SJCRH30 (cell line): ENCODE measurements around the gene BEAN1. TPM values are rescaled to one million over a fixed set of nuclear protein-coding genes. Genes with fewer than 3 reads are reported as not detected.
"Not testable (repeated sequence)": the region's sequence is repeated elsewhere in the genome, so short reads cannot be mapped to it uniquely, and the experiment has no call there.

Experiments used
- DNase-seq, 2 experiments: peaks; one replicate each; pipeline ENCODE4 v3.0.0-alpha.2; 2015 to 2020
- H3K27ac ChIP-seq: fragments of 250-450 bp; sonication (Bioruptor Pico); 2 replicates; pipeline ENCODE4 v1.5.1; 2020; ENCODE audit warnings: mild to moderate bottlenecking, moderate library complexity
- H3K27me3 ChIP-seq: fragments of 250-450 bp; sonication (Bioruptor Pico); 2 replicates; pipeline ENCODE4 v1.5.1; 2020; ENCODE audit warnings: mild to moderate bottlenecking, moderate library complexity
- H3K36me3 ChIP-seq: fragments of 250-450 bp; sonication (Bioruptor Pico); 2 replicates; pipeline ENCODE4 v1.5.1; 2020; ENCODE audit warnings: mild to moderate bottlenecking, moderate library complexity
- H3K4me1 ChIP-seq: fragments of 250-450 bp; sonication (Bioruptor Pico); 2 replicates; pipeline ENCODE4 v1.5.1; 2020; ENCODE audit warnings: mild to moderate bottlenecking, moderate library complexity
- H3K4me3 ChIP-seq: fragments of 250-450 bp; sonication (Bioruptor Pico); 2 replicates; pipeline ENCODE4 v1.5.1; 2020; ENCODE audit warnings: mild to moderate bottlenecking, moderate library complexity
- H3K9me3 ChIP-seq: fragments of 250-450 bp; sonication (Bioruptor Pico); replicated peaks from 2 replicates; pipeline ENCODE4 v1.5.1; 2020; ENCODE audit warnings: mild to moderate bottlenecking, moderate library complexity
- total RNA-seq: library from RNA; depleted of rRNA; stranded (reverse); fragments of >200 nt; shearing (Covaris generic); gene quantifications from 2 replicates; pipeline ENCODE4 v1.2.3, GENCODE V29; 2014

Gene BEAN1
- total RNA-seq, 1 experiment from 2014 or later, result 0.87 TPM

- DNase-seq, result no peak
- Histone ChIP-seq H3K27me3 (no peaks in the 10 kb centered on the region; the same call in none of the 2 replicates), H3K4me1 (no peaks in the 10 kb centered on the region), H3K4me3 (no peak overlapping the region), H3K27ac (no peak overlapping the region), H3K9me3 (no peaks in the 10 kb centered on the region), H3K36me3 (no peaks in the 10 kb centered on the region)
Measured at GRCh38 chr16:66455970-66456369, 28.9 kb downstream of the BEAN1 start.

- no peak for DNase-seq
- no peaks in the 10 kb centered on the region for H3K36me3 ChIP-seq
- no peak overlapping the region for H3K4me3 ChIP-seq
- no peak overlapping the region for H3K27ac ChIP-seq
- no peaks in the 10 kb centered on the region; the same call in none of the 2 replicates for H3K27me3 ChIP-seq
- H3K4me1 ChIP-seq, result no peaks in the 10 kb centered on the region
- 0 out of 2 replicates have a peak, but pooled peaks cover 1% of the 10 kb centered on the region for H3K9me3 ChIP-seq
Measured at GRCh38 chr16:66457888-66458287, 30.8 kb downstream of the BEAN1 start.

DNA sequence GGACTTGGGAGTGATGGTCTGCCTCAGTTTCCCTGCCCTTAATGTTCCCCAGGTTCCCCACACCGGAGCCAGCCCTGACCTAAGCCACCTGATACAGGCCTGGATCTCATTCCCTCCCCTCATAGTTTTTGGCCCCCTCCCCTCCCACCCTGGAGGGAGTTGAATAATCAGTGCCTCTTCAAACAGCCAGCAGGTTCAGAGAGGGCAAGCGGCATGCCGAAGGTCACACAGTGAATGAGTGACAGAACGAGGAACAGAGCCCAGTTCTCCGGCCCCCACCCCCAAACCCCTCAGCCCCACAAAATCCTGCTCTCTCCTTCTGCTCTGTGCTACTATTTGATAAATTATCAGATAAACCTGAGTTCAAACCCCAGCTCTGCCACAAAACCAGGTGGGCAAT, 31.2 kb downstream of the BEAN1 start:
- Histone ChIP-seq H3K4me1 (no peaks in the 10 kb centered on the region), H3K9me3 (0 out of 2 replicates have a peak, but pooled peaks cover 5% of the 10 kb centered on the region), H3K27me3 (no peaks in the 10 kb centered on the region; the same call in none of the 2 replicates), H3K4me3 (no peak overlapping the region), H3K36me3 (no peaks in the 10 kb centered on the region), H3K27ac (no peak overlapping the region)
- no peak for DNase-seq

DNA sequence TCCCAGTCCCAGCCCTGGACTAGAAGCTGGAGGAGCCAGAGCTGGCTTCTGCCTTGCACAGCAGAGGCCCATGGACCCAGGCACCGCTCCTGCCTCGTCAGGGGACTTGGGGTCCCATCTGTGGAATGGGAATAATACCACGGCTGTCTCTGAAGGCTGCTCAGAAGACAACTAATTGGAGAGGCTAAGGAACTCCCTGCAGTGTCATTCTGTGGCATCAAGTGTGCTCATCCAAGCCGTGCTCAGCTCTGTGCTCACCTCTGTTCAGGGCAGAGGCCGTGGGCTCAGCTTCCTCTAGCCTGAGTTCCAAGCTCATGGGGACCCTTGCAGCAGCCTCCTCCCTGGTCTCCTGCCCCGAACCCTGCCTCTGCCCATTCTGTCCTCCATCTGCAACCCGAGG, 31.8 kb downstream of the BEAN1 start:
- H3K4me3 ChIP-seq, result no peak overlapping the region
- no peaks in the 10 kb centered on the region for H3K4me1 ChIP-seq
- H3K27me3 ChIP-seq, result no peaks in the 10 kb centered on the region; the same call in none of the 2 replicates
- no peak for DNase-seq
- no peaks in the 10 kb centered on the region for H3K36me3 ChIP-seq
- H3K27ac ChIP-seq, result no peak overlapping the region
- 0 out of 2 replicates have a peak, but pooled peaks cover 5% of the 10 kb centered on the region for H3K9me3 ChIP-seq

DNA sequence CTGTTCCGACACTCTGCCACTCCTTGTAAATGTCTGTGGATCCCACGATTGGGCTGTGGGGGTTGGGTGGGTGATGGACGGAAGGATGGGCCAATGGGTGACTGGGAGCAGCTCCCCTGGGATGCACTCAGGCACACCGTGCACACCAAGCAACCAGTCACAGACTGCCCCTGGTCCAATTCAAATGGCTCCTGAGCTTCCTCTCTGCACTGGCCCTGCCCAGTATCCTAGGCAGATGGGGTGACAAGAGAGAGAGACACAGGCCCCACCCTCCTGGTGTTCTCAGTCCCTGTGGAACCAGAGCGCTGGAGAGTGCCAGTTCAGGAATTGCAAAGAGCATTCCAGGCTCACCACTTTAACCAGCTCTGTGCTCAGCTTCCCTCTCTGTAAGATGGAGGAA, 32.8 kb downstream of the BEAN1 start:
- no peak overlapping the region for H3K4me3 ChIP-seq
- DNase-seq, result no peak

DNA sequence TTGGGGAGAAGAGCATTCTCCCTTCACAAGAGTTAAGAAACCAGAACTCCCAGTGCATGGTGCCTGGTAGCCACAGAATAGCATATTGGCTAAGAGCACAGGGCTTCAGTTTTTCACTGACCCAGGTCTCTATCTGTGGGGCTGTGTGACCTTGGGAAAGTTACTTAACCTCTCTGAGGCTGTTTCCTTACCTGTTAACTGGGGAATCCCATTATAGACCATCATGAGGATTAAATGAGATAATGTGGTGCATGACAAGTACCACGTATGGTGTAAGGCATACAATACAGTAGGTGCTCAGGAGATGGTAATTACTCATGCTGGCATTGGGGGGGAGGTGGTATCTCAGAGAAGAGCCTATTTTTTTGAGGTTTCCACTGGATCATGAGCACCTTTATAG, 33.6 kb downstream of the BEAN1 start:
- DNase-seq, result no peak
- no peaks in the 10 kb centered on the region; the same call in 1 of the 2 replicates for H3K27me3 ChIP-seq
- 0 out of 2 replicates have a peak, but pooled peaks cover 5% of the 10 kb centered on the region for H3K9me3 ChIP-seq
- H3K27ac ChIP-seq, result no peak overlapping the region
- H3K4me3 ChIP-seq, result no peak overlapping the region
- H3K36me3 ChIP-seq, result no peaks in the 10 kb centered on the region
- H3K4me1 ChIP-seq, result no peaks in the 10 kb centered on the region

More for the DNA sequence above, 32.8 kb downstream of the BEAN1 start:
- H3K27me3 ChIP-seq, result no peaks in the 10 kb centered on the region; the same call in 1 of the 2 replicates
- 0 out of 2 replicates have a peak, but pooled peaks cover 5% of the 10 kb centered on the region for H3K9me3 ChIP-seq
- H3K27ac ChIP-seq, result no peak overlapping the region
- H3K4me1 ChIP-seq, result no peaks in the 10 kb centered on the region
- no peaks in the 10 kb centered on the region for H3K36me3 ChIP-seq

- Histone ChIP-seq H3K27me3 (no peaks in the 10 kb centered on the region), H3K27ac (no peak overlapping the region), H3K4me3 (no peak overlapping the region), H3K4me1 (no peaks in the 10 kb centered on the region), H3K9me3 (0 out of 2 replicates have a peak, but pooled peaks cover 5% of the 10 kb centered on the region), H3K36me3 (no peaks in the 10 kb centered on the region)
- peak in 1 of 2 experiments; percentile 31 for DNase-seq
Measured at GRCh38 chr16:66462912-66463311, 35.8 kb downstream of the BEAN1 start.

GRCh38 chr16:66465946-66466345, 38.9 kb downstream of the BEAN1 start:
- not testable (repeated sequence) for H3K9me3 ChIP-seq, DNase-seq, H3K4me3 ChIP-seq, H3K27ac ChIP-seq, H3K27me3 ChIP-seq, H3K36me3 ChIP-seq
- H3K4me1 ChIP-seq, result peaks cover 11% of the 10 kb centered on the region

DNA sequence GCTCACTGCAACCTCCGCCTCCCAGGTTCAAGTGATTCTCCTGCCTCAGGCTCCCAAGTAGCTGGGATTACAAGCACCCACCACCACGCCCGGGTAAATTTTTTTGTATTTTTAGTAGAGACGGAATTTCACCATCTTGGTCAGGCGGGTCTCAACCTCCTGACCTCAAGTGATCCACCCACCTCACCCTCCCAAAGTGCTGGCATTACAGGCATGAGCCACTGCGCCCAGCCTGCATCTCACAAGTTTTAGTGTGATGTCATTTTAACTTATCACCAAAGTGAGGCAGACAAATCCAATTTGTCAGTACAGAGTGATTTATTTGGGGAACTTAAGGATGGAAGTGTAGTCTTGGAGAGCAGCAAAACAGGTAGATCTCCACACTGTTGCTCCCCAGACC, 39.5 kb downstream of the BEAN1 start:
- H3K36me3 ChIP-seq, H3K4me3 ChIP-seq, H3K27me3 ChIP-seq, H3K27ac ChIP-seq, DNase-seq, H3K9me3 ChIP-seq: not testable (repeated sequence)
- H3K4me1 ChIP-seq, result peaks cover 18% of the 10 kb centered on the region

GRCh38 chr16:66467611-66468010, 40.5 kb downstream of the BEAN1 start:
- no peak overlapping the region for H3K27ac ChIP-seq
- no peak overlapping the region for H3K4me3 ChIP-seq
- no peak for DNase-seq
- H3K4me1 ChIP-seq, result peaks cover 22% of the 10 kb centered on the region
- no peaks in the 10 kb centered on the region for H3K36me3 ChIP-seq
- H3K27me3 ChIP-seq, result no peaks in the 10 kb centered on the region
- 0 out of 2 replicates have a peak, but pooled peaks cover 5% of the 10 kb centered on the region for H3K9me3 ChIP-seq

DNA sequence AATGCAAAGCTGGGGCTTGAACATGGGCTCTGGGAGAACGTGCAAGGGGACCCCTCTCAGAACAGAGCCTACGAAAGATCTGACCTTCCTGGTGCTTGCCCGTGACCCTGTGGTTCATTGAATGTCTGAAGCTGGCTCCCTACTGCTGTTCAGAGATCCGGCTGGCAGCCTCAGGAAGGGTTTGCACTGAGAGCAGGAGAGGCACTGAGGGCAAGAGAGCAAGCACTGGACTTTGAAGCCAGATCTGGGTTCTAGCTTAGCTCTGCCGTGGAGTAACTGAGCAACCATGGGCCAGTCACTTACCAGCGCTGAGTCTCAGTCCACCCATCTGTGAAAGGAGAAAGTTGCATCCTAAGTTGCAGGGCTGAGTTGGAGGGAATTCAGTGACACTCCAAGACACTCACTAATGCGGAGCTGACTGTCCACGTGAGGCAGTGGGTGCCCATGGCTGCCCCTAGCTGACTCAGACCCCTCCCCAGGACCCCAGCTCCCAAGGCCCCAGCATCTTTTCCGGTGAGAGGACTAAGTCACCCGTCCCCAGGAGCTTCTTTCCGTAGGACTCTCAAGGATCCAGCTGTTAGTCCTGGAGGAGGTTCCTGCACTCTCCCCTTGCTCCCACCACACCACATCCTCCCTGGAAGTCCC, 41.3 kb downstream of the BEAN1 start:
- peaks cover 29% of the 10 kb centered on the region for H3K4me1 ChIP-seq

GRCh38 chr16:66469291-66469946, 42.3 kb downstream of the BEAN1 start:
- H3K4me3 ChIP-seq, result no peak overlapping the region
- no peaks in the 10 kb centered on the region for H3K9me3 ChIP-seq
- no peak for DNase-seq
- peaks cover 38% of the 10 kb centered on the region for H3K4me1 ChIP-seq
- H3K27me3 ChIP-seq, result no peaks in the 10 kb centered on the region
- no peak overlapping the region for H3K27ac ChIP-seq
- no peaks in the 10 kb centered on the region for H3K36me3 ChIP-seq

More for the DNA sequence above, 41.3 kb downstream of the BEAN1 start:
- Histone ChIP-seq H3K9me3 (no peaks in the 10 kb centered on the region), H3K4me3 (no peak overlapping the region), H3K27ac (no peak overlapping the region), H3K27me3 (no peaks in the 10 kb centered on the region), H3K36me3 (no peaks in the 10 kb centered on the region)
- DNase-seq, result no peak

DNA sequence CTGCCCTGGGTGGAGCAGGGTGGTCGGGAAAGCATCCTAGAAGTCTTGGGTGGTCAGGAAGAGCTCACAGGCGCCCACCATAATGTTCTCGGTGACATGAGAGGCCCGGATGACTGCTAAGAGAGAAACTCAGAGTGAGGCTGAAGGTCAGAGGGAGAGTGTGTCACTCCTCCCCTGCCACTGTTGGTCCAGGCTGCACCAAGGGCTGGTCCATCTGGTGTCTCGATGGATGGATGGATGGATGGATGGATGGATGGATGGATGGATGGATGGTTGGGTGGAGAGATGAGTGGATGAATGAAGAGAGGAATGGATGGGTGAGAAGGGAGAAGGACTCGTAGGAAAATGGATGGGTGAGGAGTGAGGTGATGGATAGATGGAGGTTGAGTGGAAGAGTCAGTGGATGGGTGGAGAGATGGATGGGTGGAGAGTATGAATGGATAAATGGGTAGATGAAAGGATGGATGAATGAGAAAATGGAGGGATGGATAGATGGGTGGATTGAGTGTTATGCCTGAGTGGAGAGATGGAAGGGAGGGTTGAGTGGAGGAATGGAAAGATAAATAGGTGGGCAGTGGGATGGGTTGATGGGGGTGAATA, 43.0 kb downstream of the BEAN1 start:
- no peak for DNase-seq
- Histone ChIP-seq H3K9me3 (no peaks in the 10 kb centered on the region), H3K4me1 (peaks cover 40% of the 10 kb centered on the region), H3K27ac (peak overlapping the region; percentile 93), H3K27me3 (no peaks in the 10 kb centered on the region), H3K4me3 (no peak overlapping the region), H3K36me3 (no peaks in the 10 kb centered on the region)

- Histone ChIP-seq H3K9me3 (no peaks in the 10 kb centered on the region), H3K36me3 (no peaks in the 10 kb centered on the region), H3K4me1 (peaks cover 45% of the 10 kb centered on the region), H3K4me3 (no peak overlapping the region), H3K27me3 (no peaks in the 10 kb centered on the region), H3K27ac (peak overlapping the region; percentile 93)
- peak; percentile 88 to 94 for DNase-seq
Measured at GRCh38 chr16:66470556-66470955, 43.5 kb downstream of the BEAN1 start.

- no peaks in the 10 kb centered on the region for H3K27me3 ChIP-seq
- H3K9me3 ChIP-seq, result no peaks in the 10 kb centered on the region
- H3K27ac ChIP-seq, result peak overlapping the region; percentile 93
- no peak overlapping the region for H3K4me3 ChIP-seq
- no peaks in the 10 kb centered on the region for H3K36me3 ChIP-seq
- H3K4me1 ChIP-seq, result peaks cover 48% of the 10 kb centered on the region
- peak in 1 of 2 experiments; percentile 32 for DNase-seq
Measured at GRCh38 chr16:66471264-66471663, 44.2 kb downstream of the BEAN1 start.
